ENCODE measurements around the gene IGF1R.

IGF1R gene

DNA sequence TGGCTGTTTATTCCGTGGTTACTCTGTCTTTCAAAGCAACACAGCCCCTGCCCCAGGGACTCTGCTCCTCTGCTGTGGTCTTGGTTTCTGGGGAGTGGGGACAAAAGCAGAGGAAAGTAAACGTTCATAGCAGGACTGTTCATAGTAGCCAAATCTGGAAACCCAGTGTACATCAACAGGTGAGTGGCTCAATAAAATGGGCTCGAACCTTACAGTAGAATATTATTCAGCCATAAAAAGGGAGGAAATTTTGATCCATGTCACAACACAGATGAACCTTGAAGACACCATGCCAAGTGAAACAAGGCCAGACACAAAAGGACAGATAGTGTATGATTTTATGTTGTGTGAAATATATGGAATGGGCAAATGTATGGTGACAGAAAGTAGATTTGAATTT, 269.1 kb downstream of the IGF1R start:
- H3K36me3 ChIP-seq (ENCODE audit: low read length): no peaks in the 10 kb centered on the region
- no peaks in the 10 kb centered on the region for H3K79me2 ChIP-seq (ENCODE audit: insufficient read depth, low read length)
- no peaks in the 10 kb centered on the region for H3F3A ChIP-seq (ENCODE audit: insufficient read depth)
- H3K27ac ChIP-seq (ENCODE audit: low read depth, low read length): no peak overlapping the region
- no peaks in the 10 kb centered on the region for H3K9me3 ChIP-seq (ENCODE audit: insufficient read depth, low read length)
- no peak overlapping the region for H3K9ac ChIP-seq (ENCODE audit: low read length)
- no peaks in the 10 kb centered on the region for H4K20me1 ChIP-seq (ENCODE audit: low read depth, low read length)
- H3K4me2 ChIP-seq (ENCODE audit: low read depth, low read length, poor library complexity, severe bottlenecking): no peak overlapping the region
- TF ChIP-seq, protein P1, sequence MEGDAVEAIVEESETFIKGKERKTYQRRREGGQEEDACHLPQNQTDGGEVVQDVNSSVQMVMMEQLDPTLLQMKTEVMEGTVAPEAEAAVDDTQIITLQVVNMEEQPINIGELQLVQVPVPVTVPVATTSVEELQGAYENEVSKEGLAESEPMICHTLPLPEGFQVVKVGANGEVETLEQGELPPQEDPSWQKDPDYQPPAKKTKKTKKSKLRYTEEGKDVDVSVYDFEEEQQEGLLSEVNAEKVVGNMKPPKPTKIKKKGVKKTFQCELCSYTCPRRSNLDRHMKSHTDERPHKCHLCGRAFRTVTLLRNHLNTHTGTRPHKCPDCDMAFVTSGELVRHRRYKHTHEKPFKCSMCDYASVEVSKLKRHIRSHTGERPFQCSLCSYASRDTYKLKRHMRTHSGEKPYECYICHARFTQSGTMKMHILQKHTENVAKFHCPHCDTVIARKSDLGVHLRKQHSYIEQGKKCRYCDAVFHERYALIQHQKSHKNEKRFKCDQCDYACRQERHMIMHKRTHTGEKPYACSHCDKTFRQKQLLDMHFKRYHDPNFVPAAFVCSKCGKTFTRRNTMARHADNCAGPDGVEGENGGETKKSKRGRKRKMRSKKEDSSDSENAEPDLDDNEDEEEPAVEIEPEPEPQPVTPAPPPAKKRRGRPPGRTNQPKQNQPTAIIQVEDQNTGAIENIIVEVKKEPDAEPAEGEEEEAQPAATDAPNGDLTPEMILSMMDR (IDR thresholded peaks at IDR 0.05; ENCODE audit: insufficient read depth, low read length, poor library complexity, severe bottlenecking): no peak
- no peak for TF ChIP-seq EZH2phosphoT487 (conservative IDR thresholded peaks at IDR 0.05; ENCODE audit: low read length)
- no peaks in the 10 kb centered on the region for H3K27me3 ChIP-seq (ENCODE audit: low read length)
- no peaks in the 10 kb centered on the region for H3K9me2 ChIP-seq (replicated peaks; ENCODE audit: insufficient read depth, low read length)
- no peak overlapping the region for H2AFZ ChIP-seq (ENCODE audit: low read depth, low read length, severe bottlenecking)
- H3K4me3 ChIP-seq (ENCODE audit: insufficient read depth, low read length, poor library complexity, severe bottlenecking): no peak overlapping the region

DNA sequence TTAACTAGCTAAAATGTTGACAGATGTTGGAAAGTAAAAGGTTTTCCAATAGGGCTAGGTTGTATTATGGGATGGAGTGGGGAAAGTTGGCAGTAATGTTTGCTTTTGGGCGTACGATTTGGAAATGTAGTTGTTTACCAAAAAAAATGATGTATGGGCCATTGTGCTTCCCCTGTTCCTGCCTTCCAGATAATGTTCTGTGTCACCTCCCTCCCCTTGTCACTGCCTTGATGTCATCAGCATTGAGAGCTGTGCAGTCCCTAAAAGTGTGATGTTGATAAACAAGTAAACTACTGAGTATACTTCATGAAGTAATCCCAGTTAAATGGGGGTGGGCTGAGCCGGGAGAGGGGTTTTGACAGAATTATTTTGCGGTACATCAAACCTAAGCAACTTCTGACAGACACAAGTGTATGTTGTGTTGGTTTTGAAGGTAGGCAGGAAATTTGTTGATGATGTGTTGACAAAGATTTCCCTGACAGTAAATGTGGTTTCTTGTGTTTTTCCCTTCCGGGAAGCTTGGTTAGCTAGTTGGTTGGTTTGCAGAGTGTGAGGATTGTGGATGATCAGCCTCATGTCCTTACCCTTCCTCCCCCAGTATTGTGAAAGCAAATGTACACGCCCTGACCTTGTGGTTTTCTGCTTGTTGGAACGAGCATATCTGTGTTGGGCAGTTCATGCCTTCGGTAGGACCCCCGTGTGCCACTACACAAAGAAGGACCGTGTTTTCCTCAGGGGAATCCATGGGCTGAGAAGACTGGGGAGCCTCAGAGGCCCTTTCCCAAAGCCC, 271.9 kb downstream of the IGF1R start:
- Histone ChIP-seq H3F3A (ENCODE audit: insufficient read depth) (no peaks in the 10 kb centered on the region), H3K79me2 (ENCODE audit: insufficient read depth, low read length) (no peaks in the 10 kb centered on the region), H2AFZ (ENCODE audit: low read depth, low read length, severe bottlenecking) (no peak overlapping the region), H4K20me1 (ENCODE audit: low read depth, low read length) (no peaks in the 10 kb centered on the region), H3K27ac (ENCODE audit: low read depth, low read length) (no peak overlapping the region), H3K36me3 (ENCODE audit: low read length) (no peaks in the 10 kb centered on the region), H3K4me3 (ENCODE audit: insufficient read depth, low read length, poor library complexity, severe bottlenecking) (no peak overlapping the region), H3K27me3 (ENCODE audit: low read length) (no peaks in the 10 kb centered on the region), H3K9ac (ENCODE audit: low read length) (no peak overlapping the region), H3K4me2 (ENCODE audit: low read depth, low read length, poor library complexity, severe bottlenecking) (no peak overlapping the region), H3K9me2 (replicated peaks; ENCODE audit: insufficient read depth, low read length) (no peaks in the 10 kb centered on the region), H3K9me3 (ENCODE audit: insufficient read depth, low read length) (no peaks in the 10 kb centered on the region)
- TF ChIP-seq, protein P1 (IDR thresholded peaks at IDR 0.05; ENCODE audit: insufficient read depth, low read length, poor library complexity, severe bottlenecking): no peak
- TF ChIP-seq EZH2phosphoT487 (conservative IDR thresholded peaks at IDR 0.05; ENCODE audit: low read length): no peak

DNA sequence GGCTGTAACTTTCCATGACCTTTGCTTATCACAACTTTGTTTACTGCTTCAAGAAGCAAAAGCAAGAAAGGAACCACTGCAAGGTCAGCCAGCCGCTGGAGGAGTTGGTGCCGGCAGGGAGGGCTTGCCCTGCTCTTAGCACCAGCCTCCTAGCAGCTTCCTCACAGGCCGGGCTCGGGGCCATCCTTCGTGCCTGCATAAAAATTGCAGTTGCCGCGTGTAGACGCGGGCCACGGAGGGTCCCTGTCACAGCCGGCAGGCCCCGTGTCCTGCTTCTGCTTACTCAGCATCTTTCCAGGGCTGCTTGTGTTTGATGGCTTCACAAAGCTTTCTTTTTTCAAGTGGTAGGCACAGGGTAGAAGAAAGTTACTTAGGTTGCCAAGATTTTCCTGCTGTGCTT, 274.8 kb downstream of the IGF1R start:
- no peak overlapping the region for H3K9ac ChIP-seq (ENCODE audit: low read length)
- TF ChIP-seq EZH2phosphoT487 (conservative IDR thresholded peaks at IDR 0.05; ENCODE audit: low read length): no peak
- TF ChIP-seq, protein P1 (IDR thresholded peaks at IDR 0.05; ENCODE audit: insufficient read depth, low read length, poor library complexity, severe bottlenecking): no peak
- no peaks in the 10 kb centered on the region for H3K79me2 ChIP-seq (ENCODE audit: insufficient read depth, low read length)
- no peaks in the 10 kb centered on the region for H4K20me1 ChIP-seq (ENCODE audit: low read depth, low read length)
- no peaks in the 10 kb centered on the region for H3F3A ChIP-seq (ENCODE audit: insufficient read depth)
- H3K9me2 ChIP-seq (replicated peaks; ENCODE audit: insufficient read depth, low read length): no peaks in the 10 kb centered on the region
- H3K4me3 ChIP-seq (ENCODE audit: insufficient read depth, low read length, poor library complexity, severe bottlenecking): no peak overlapping the region
- H3K4me2 ChIP-seq (ENCODE audit: low read depth, low read length, poor library complexity, severe bottlenecking): no peak overlapping the region
- H3K9me3 ChIP-seq (ENCODE audit: insufficient read depth, low read length): no peaks in the 10 kb centered on the region
- H2AFZ ChIP-seq (ENCODE audit: low read depth, low read length, severe bottlenecking): no peak overlapping the region
- no peaks in the 10 kb centered on the region for H3K36me3 ChIP-seq (ENCODE audit: low read length)
- H3K27me3 ChIP-seq (ENCODE audit: low read length): no peaks in the 10 kb centered on the region
- H3K27ac ChIP-seq (ENCODE audit: low read depth, low read length): no peak overlapping the region
